ENCODE measurements around the gene SEMA4D. TPM values are rescaled to one million over a fixed set of nuclear protein-coding genes. Genes with fewer than 3 reads are reported as not detected.

SEMA4D gene
- total and polyA plus RNA-seq, 9 of the 15 experiments (the other 6 are each of a cell fraction or from before 2014, with no cell fraction given), result 0.38 to 5.1 (median 1.8) TPM

DNA sequence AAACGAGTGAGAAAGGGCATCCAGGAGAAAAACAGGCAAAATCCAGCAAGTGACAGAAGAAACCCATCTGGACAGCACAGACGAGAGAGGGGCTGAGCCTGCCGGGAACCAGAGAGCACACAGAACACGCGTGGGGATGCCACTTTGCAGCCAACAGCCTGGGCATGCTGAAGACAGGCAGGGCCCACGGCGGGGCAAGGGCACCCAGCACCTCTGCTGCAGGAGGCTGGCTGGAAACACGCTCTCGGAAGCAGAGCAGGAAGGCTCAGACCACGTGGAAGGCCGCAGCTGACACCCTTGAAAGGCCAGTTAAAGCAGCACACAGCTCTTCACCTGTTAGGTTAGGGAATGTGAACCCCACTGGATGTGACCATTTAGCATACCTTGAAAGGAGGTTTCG lies 103.5 kb downstream of the SEMA4D start:
- H3K27me3 ChIP-seq (ENCODE audit: control insufficient read depth in 2 of 2, insufficient read depth in 2 of 2, low read length in 2 of 2), result peaks cover 10 to 65% of the 10 kb centered on the region in 2 experiments; a peak in 4 of 5 replicates
- BruUV-seq (replicated peaks), result no TSS peak
- H3K79me2 ChIP-seq (ENCODE audit: control insufficient read depth, insufficient read depth, low read length), result no peaks in the 10 kb centered on the region
- H3K9me1 ChIP-seq (ENCODE audit: control insufficient read depth, insufficient read depth, low read length), result no peaks in the 10 kb centered on the region
- H3K9ac ChIP-seq (ENCODE audit: insufficient read depth in 1 of 2, low read depth in 2 of 2, low read length in 2 of 2), result no peak overlapping the region
- H2AFZ ChIP-seq (ENCODE audit: low read depth, low read length), result no peak overlapping the region
- DNase-seq (ENCODE audit: extremely low read depth in 1 of 4, low spot score in 3 of 4) (no peak), FAIRE-seq (no peak), ATAC-seq (no peak)
- no peaks in the 10 kb centered on the region for H3K9me3 ChIP-seq (replicated peaks; ENCODE audit: control insufficient read depth, insufficient read depth, low read depth, low read length)
- ChIA-PET CTCF (ENCODE audit: low intra/inter-chr PET ratio) (no interaction called here), POLR2A (no interaction called here)
- intact Hi-C loops (cut with micrococcal nuclease) (no loop called here), in situ Hi-C loops (cut with MboI) (no loop called here)
- no peaks in the 10 kb centered on the region for H3K4me1 ChIP-seq (replicated peaks in 1 of 2; ENCODE audit: control insufficient read depth in 2 of 2, insufficient read depth in 2 of 2, low read length in 2 of 2)
- 11% methylated on average over 7 of the region's 12 CpGs for WGBS (ENCODE audit: insufficient coverage, low coverage, missing lambda C conversion rate)
- no peak overlapping the region for H3K4me3 ChIP-seq
- H4K20me1 ChIP-seq (replicated peaks; ENCODE audit: control insufficient read depth, insufficient read depth, low read length), result no peaks in the 10 kb centered on the region; the same call in 1 of the 2 replicates
- H3K4me2 ChIP-seq (ENCODE audit: insufficient read depth, low read length), result no peak overlapping the region
- no peak overlapping the region for H3K27ac ChIP-seq (ENCODE audit: extremely low read depth, low read depth, low read length)
- no peaks in the 10 kb centered on the region for H3K36me3 ChIP-seq (ENCODE audit: control insufficient read depth, insufficient read depth, low read length)
- TF ChIP-seq PHB2 (IDR thresholded peaks at IDR 0.05; ENCODE audit: low read depth) (no peak), TBP (optimal IDR thresholded peaks at IDR 0.05; ENCODE audit: low read depth, low read length) (no peak), ILK (tag; IDR thresholded peaks at IDR 0.05; ENCODE audit: borderline replicate concordance, low read depth) (no peak), MYNN (IDR thresholded peaks at IDR 0.05) (no peak), MYNN (CRISPR knock-in tag; IDR thresholded peaks at IDR 0.05) (no peak), TAL1 (IDR thresholded peaks at IDR 0.05) (no peak), TOE1 (IDR thresholded peaks at IDR 0.05; ENCODE audit: borderline replicate concordance) (no peak), TOE1 (CRISPR knock-in tag; IDR thresholded peaks at IDR 0.05; ENCODE audit: borderline replicate concordance, low read depth) (no peak), MEIS2 (IDR thresholded peaks at IDR 0.05; ENCODE audit: partially characterized antibody) (no peak), KLF10 (CRISPR knock-in tag; IDR thresholded peaks at IDR 0.05) (no peak), PHTF2 (CRISPR knock-in tag; IDR thresholded peaks at IDR 0.05) (no peak), RBM22 (IDR thresholded peaks at IDR 0.05; ENCODE audit: low read depth, low read length, poor library complexity, severe bottlenecking) (no peak), ZNF695 (CRISPR knock-in tag; IDR thresholded peaks at IDR 0.05) (no peak), SAFB (IDR thresholded peaks at IDR 0.05; ENCODE audit: borderline replicate concordance, low read depth, low read length) (no peak), ZNF79 (CRISPR knock-in tag; IDR thresholded peaks at IDR 0.05; ENCODE audit: low read depth) (no peak), EHMT2 (IDR thresholded peaks at IDR 0.05) (no peak), ZNF431 (CRISPR knock-in tag; IDR thresholded peaks at IDR 0.05) (no peak), ZNF133 (CRISPR knock-in tag; IDR thresholded peaks at IDR 0.05) (no peak)
- TF ChIP-seq, protein P1, sequence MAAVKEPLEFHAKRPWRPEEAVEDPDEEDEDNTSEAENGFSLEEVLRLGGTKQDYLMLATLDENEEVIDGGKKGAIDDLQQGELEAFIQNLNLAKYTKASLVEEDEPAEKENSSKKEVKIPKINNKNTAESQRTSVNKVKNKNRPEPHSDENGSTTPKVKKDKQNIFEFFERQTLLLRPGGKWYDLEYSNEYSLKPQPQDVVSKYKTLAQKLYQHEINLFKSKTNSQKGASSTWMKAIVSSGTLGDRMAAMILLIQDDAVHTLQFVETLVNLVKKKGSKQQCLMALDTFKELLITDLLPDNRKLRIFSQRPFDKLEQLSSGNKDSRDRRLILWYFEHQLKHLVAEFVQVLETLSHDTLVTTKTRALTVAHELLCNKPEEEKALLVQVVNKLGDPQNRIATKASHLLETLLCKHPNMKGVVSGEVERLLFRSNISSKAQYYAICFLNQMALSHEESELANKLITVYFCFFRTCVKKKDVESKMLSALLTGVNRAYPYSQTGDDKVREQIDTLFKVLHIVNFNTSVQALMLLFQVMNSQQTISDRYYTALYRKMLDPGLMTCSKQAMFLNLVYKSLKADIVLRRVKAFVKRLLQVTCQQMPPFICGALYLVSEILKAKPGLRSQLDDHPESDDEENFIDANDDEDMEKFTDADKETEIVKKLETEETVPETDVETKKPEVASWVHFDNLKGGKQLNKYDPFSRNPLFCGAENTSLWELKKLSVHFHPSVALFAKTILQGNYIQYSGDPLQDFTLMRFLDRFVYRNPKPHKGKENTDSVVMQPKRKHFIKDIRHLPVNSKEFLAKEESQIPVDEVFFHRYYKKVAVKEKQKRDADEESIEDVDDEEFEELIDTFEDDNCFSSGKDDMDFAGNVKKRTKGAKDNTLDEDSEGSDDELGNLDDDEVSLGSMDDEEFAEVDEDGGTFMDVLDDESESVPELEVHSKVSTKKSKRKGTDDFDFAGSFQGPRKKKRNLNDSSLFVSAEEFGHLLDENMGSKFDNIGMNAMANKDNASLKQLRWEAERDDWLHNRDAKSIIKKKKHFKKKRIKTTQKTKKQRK (IDR thresholded peaks at IDR 0.05; ENCODE audit: borderline replicate concordance, low read depth, low read length), result no peak
- TF ChIP-seq, protein P2, sequence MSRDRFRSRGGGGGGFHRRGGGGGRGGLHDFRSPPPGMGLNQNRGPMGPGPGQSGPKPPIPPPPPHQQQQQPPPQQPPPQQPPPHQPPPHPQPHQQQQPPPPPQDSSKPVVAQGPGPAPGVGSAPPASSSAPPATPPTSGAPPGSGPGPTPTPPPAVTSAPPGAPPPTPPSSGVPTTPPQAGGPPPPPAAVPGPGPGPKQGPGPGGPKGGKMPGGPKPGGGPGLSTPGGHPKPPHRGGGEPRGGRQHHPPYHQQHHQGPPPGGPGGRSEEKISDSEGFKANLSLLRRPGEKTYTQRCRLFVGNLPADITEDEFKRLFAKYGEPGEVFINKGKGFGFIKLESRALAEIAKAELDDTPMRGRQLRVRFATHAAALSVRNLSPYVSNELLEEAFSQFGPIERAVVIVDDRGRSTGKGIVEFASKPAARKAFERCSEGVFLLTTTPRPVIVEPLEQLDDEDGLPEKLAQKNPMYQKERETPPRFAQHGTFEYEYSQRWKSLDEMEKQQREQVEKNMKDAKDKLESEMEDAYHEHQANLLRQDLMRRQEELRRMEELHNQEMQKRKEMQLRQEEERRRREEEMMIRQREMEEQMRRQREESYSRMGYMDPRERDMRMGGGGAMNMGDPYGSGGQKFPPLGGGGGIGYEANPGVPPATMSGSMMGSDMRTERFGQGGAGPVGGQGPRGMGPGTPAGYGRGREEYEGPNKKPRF (IDR thresholded peaks at IDR 0.05; ENCODE audit: low read depth, low read length), result no peak

All from K562 (cell line).